GM19023 (cell line): Measurements from ENCODE around the gene BAIAP2.
"Not testable (repeated sequence)": the region's sequence is repeated elsewhere in the genome, so short reads cannot be mapped to it uniquely, and the experiment has no call there.

Source experiments
- ATAC-seq: cut with Tn5 transposase; IDR thresholded peaks from one replicate; pipeline ENCODE4 v1.9.1; 2021; ENCODE audit warnings: mild to moderate bottlenecking, moderate library complexity; ENCODE audit not compliant: unreplicated experiment

Gene BAIAP2

DNA sequence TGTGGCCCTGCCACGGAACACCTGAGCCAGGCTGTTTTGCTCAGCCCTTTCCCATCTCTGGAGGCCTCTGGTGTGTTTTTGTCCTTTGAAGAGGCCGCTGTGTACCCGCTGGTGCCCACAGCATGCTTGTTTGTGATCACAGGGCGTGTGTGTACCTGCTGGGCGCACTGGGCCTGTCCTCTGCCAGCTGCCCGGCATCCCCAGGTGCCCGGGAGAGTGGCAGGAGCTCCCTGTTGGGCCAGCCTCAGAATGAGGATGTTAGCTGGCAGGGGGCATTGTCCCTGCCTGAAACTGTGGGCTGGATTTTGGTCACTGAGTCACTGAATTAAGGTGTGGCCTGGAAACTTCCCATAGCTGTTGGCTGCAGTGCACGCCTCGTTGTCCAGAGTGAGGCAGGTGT, 31.1 kb downstream of the BAIAP2 start:
- no peak for ATAC-seq

GRCh38 chr17:81066771-81067315, 31.9 kb downstream of the BAIAP2 start:
- no peak for ATAC-seq

- no peak for ATAC-seq
Observed at GRCh38 chr17:81067391-81067811, 32.5 kb downstream of the BAIAP2 start.

DNA sequence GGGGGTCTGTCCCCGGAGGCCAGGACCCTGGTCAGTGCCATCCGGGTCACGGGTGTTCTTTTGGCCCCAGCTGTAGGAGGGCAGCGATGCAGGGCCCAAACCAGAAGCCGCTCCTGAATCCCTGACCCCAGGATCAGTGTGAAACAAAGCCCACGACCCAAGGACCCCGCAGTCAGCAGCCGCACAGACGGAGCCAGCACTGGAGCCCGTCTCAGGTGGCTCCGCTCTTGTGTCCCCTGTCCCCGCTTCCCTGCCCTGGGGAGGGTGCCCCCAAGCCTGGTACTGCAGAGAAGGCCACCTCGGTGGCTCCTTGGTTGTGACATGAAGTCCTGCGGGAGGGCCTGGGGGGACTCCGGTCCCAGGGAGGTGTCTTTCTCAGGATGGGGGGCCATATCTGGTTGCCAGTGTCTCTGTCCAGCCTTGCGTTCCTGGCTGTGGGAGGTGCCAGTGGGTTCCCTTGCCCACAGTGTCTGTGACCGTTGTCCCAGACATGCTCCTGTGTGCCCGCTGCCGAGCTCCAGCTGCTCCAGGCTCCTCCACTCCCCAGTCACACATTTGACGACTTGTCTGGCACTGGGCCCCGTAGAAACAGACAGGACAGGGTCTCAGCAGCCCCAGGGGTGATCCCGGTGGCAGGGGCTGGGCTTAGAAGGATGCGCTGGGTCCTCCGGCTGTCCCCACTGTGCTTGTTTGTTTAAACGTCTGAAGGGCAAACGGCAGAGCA, 33.6 kb downstream of the BAIAP2 start:
- ATAC-seq = no peak

GRCh38 chr17:81069135-81069645, 34.2 kb downstream of the BAIAP2 start:
- ATAC-seq = no peak

DNA sequence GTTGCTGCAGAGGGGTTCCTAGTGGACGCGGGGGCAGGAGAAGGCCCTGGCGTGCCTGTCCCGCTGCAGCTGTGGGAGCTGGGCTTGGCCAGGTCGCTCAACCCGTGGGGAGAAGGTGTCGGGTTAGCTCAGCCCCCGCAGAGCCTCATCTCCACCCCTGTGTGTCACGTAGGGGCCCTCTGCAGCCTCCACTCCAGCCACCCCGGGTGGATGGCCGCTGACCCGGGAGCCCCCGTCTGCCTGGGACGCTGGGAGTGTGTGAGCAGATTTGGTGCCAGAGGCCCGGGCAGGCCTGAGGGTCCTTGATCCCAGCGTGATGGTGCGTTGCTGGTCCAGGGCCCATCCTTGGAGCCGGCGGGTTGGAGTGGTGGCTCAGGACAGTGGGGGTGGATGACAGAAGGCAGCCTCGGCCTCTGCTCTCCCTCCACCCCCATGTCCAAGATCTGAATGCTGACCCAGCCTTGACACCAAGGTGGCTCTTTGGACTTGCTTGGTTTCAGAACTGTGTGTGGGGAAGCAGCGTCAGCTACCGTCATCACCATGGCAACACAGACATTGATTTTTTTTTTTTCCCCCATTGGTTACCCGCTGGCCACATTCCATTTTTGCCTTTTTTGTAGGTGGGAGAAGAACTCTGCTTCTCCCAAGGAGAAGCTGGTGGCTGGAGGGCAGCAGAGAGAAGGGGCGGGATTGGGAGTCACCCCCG, 35.7 kb downstream of the BAIAP2 start:
- ATAC-seq = no peak

DNA sequence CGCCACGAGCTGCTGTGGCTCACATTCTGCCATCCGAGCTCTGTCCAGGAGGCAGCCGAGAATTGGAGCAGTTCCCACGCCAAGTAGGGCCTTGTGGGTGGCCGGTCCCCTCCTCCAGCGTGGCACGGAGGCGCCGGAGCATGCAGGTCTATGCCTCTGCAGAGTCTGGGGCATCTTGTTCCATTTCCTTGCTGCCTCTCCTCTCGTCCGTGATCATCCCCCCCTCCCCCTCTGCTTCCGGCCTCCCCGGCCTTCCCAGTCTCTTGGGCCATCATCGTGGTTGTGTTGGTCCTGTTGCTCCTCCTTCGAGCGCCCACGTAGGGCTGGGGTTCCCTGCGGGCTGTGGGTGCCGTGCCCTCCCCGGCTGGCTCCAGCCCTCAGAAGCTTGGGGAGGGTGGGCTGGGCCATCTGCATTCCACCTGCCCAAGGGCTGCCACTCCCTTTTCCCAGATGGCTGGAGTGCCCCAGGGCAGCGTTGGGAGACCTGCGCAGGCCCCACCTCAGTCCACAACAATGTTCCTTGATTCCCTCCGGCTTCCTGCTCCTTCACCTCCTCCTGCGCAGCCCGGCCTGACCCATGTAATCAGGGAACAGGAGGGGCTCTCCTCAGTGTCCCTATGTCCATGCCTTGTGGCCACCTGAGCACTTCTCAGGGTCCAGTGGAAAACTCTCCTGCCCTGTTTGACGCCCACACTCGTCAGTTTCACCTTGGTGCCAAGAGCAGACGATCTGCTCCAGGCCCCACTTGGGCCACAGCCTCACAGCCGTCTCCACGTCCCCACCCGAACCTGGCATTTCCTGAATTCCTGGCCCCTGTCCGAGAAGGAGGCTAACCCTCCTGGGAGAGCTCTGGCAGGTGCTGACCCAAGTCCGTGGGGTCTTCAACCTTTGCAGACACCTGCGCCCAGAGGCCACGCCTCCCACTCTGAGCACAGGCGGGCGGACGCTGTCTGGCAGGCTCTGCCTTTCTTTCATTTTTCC, 37.1 kb downstream of the BAIAP2 start:
- no peak for ATAC-seq

- ATAC-seq = no peak
Observed at GRCh38 chr17:81073967-81074839, 39.3 kb downstream of the BAIAP2 start.

- no peak for ATAC-seq
Observed at GRCh38 chr17:81074875-81075274, 39.9 kb downstream of the BAIAP2 start.

DNA sequence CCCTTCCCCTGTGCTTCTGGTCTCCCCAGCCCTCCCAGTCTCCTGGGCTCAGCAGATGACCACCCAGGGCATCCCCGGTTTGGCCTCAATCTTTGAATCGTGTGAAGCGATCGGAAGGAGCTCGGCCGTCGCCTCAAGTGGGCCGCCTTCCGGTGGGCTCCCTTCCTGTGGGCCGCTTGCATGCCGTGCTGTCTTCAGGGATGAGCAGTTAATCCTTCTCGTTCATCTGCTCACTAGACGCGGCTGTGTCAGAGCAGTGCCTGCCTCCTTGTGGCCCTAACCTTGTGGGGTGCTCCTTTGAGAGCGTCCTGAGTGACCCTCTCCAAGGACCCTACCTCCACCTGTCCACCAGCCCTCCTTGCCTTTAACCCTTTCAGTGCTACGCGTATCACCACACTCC, 40.4 kb downstream of the BAIAP2 start:
- no peak for ATAC-seq

DNA sequence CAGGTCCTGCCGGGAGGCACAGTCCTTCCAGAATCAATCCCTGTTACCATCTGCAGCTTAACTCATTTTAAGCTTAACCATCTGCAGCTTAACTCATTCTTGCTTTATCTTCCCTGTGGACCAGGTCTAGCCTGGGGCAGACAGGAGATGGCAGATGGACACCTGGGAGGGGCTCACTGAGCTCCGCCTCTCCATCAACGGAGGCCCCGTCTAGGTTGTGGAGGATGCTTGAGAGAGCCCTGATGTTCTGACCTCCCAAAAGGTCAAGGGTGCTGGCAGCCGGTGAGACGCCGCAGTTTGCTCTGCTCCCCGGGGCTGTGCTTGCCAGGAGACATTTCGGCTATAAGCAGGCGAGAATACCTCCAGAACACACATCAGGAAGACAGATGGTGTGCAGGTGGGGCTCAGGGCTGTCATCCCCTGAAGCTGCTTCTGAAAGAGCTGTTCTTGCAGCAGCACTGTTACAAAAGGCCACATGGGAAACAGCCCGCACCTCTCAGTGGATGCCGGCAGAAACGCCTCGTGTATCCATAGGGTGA, 41.3 kb downstream of the BAIAP2 start:
- ATAC-seq = no peak

GRCh38 chr17:81078026-81078913, 43.3 kb downstream of the BAIAP2 start:
- not testable (repeated sequence) for ATAC-seq

GRCh38 chr17:81080019-81080418, 45.1 kb downstream of the BAIAP2 start:
- no peak for ATAC-seq

DNA sequence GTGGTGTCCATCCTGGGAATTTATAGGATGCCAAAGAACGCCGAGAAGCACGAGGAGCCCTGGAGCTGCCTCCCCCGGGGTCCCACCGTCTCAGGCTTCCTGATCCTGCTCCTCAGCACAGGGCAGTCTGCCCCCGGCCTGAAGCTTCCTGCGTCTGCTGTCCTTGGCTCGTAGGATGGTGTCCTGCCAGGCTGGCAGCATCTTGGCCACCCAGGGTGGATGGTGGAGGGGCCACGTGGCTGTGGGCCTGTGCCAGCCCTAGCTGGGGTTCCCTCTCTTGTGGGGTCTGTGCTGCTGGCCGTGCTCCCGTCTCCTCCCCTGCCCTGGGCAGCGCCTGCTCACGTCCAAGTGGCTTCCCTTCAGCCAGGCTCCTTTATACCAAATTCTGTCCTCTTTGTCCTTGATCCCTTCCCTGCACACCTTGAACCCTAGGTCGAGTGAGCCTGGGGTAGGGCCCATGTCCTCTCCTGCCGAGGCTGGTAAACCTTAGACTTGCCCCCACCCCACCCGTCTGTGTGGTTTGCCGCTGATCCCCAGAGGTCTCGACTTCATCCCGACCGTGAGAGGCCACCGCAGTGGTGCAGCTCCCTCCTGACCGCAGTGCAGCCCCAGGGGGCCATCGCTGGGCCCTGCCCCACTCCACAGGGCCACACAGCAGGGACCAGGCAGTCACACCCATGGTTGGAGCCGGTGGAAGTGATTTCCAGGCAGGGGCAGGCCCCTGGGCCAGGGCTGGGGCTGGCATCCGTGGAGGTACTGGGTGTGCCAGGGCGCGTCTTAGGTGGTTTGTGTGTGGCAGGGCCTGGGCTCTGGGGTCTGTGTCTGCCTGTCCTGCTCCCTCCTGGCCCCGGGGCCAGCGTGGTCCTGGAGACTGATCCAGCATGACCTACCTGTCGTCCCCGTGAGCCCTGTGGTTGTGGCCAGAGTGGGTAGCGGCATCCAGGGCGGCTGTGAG, 46.5 kb downstream of the BAIAP2 start:
- ATAC-seq = no peak

DNA sequence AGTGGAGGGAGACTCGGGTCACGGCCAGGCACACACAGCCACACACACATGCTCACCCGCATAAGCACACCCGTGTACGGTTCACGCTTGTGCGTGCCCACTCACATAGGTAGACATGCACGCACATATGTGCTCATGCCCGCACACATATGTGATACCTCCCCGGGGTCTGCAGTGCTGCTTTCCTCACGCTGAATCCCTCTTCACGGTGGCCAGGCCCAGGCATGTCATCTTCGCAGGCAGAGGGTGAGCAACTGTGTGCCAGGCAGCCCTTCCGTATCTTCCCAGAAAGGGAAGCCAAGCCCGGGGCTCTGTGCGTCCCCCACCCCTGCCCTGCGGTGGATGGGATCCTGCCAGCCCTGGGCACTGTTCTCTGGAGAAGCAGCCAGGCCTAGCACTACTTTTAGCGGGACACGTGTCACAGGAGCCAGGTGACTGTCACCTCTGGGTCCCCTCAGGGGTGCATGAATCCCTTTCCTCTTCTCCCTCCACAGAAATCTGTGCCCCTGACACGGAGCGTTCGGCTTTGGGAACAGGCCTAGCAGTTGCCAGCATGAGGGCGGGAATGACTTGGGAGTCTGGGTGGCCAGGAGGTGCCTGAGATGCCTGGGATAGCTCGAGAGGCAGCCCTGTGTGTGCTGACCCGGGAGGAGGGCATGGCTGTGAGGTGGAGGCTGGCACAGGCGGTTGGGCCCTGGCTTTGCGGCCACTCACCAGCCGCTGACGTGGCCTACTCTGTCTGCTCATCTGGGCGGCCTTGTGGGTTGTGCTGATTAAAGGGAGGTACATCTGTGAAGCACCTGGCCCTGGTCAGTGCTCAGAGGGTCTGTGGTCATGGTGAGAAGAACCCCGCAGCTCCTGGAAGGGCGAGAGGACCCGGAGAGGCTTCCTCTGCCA, 47.5 kb downstream of the BAIAP2 start:
- ATAC-seq = no peak

DNA sequence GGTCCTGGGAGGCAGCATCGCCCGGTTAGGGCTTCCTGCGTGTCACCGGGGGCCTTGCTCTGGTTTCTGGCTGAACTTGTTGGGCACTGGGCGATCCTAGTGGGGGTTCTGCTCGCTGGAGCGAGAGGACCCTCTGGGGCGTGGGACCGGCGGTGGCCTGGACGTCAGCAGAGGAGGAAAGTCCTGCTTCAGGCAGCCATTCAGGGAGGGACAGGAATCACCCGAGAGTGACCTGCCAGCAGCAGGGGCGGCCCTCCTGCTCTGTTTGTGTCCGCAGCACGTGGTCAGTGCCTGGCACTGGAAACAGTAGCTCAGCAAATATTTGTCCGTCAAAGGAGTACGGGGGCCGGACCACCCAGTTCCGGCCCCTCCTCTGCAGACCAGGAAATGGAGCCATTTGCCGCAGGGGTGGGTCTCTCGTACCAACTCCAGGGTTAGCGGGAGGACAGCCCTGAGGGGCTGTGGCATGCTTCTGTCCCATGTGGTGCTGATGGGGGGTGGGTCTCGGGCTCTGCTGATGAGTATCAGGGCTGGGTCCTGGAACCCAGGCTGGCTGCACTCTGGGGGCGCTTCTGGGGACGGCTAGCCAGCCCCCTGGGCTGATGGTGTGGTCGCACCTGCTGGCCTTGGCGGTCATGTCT, 48.3 kb downstream of the BAIAP2 start:
- no peak for ATAC-seq
